CD4-positive, alpha-beta T cell (primary cell): ENCODE measurements around the gene UBE2N. TPM values are rescaled to one million over a fixed set of nuclear protein-coding genes. Genes with fewer than 3 reads are reported as not detected.
A peak's percentile ranks its signal among the peaks of the same experiment; 100 is the strongest.

Experiments
- ATAC-seq: fragments of 200-7000 bp; cut with Tn5 transposase; one replicate; pipeline ENCODE4 v1.10.0; 2022; ENCODE audit warnings: mild to moderate bottlenecking; ENCODE audit not compliant: poor library complexity
- CTCF ChIA-PET: fragments of 350-600 bp; sonication (Branson Sonifier 250); formaldehyde crosslinking; loops from one replicate; lab custom pipeline; 2021; ENCODE audit warnings: antibody characterized with exemption, inconsistent platforms; lab: Charles Lee
- POLR2A ChIA-PET: fragments of 350-600 bp; sonication (Branson Sonifier 250); formaldehyde crosslinking; loops from one replicate; lab custom pipeline; 2021; ENCODE audit warnings: antibody characterized with exemption, inconsistent platforms; lab: Charles Lee
- DNase-seq, 14 experiments: peaks; one replicate each; pipeline ENCODE4 v3.0.0-alpha.2; 2013 to 2020; ENCODE audit warnings: mixed read lengths in 2 of 14
- H3K27ac ChIP-seq, 2 donors: one replicate each; pipeline versions ENCODE4 v1.5.1 to v1.7.0; 2013; ENCODE audit warnings: low read length in 2 of 2, low read depth in 1 of 2, mild to moderate bottlenecking in 1 of 2
- H3K27me3 ChIP-seq, 2 experiments: 1 replicate in 1 of 2; 2 replicates in 1 of 2; pipeline versions ENCODE4 v1.6.1 to v1.7.0; 2013; ENCODE audit warnings: low read length in 2 of 2, control low read depth in 1 of 2, mild to moderate bottlenecking in 1 of 2, moderate library complexity in 1 of 2; ENCODE audit not compliant: insufficient read depth in 2 of 2, control insufficient read depth in 1 of 2
- H3K36me3 ChIP-seq: one replicate; pipeline ENCODE4 v1.6.1; 2013; ENCODE audit warnings: low read length, control low read depth; ENCODE audit not compliant: insufficient read depth
- H3K4me1 ChIP-seq: one replicate; pipeline ENCODE4 v1.6.1; 2013; ENCODE audit warnings: low read length, control low read depth; ENCODE audit not compliant: insufficient read depth
- H3K4me3 ChIP-seq: one replicate; pipeline ENCODE4 v1.5.1; 2013; ENCODE audit warnings: mild to moderate bottlenecking, low read length, moderate library complexity
- H3K9me3 ChIP-seq, 2 experiments: 1 replicate in 1 of 2; 2 replicates in 1 of 2; pipeline versions ENCODE4 v1.6.1 to v1.7.0; 2013; ENCODE audit warnings: low read length in 2 of 2, mild to moderate bottlenecking in 2 of 2, control low read depth in 1 of 2, moderate library complexity in 1 of 2; ENCODE audit not compliant: control insufficient read depth in 1 of 2, insufficient read depth in 1 of 2
- H3K27ac Mint-ChIP-seq: one replicate; pipeline ENCODE4 v1.8.0; 2020; ENCODE audit warnings: mixed read lengths
- H3K27me3 Mint-ChIP-seq: one replicate; pipeline ENCODE4 v1.8.0; 2021; ENCODE audit warnings: mixed read lengths
- H3K36me3 Mint-ChIP-seq: one replicate; pipeline ENCODE4 v1.8.0; 2021; ENCODE audit warnings: low read depth, mixed read lengths
- H3K4me1 Mint-ChIP-seq: one replicate; pipeline ENCODE4 v1.8.0; 2021; ENCODE audit warnings: low read depth, mixed read lengths
- H3K4me3 Mint-ChIP-seq: one replicate; pipeline ENCODE4 v1.8.0; 2020; ENCODE audit warnings: mild to moderate bottlenecking, mixed read lengths
- H3K9me3 Mint-ChIP-seq: one replicate; pipeline ENCODE4 v1.8.0; 2020; ENCODE audit warnings: mixed read lengths
- CTCF ChIP-seq: fragments of 200-600 bp; IDR thresholded peaks from one replicate; pipeline ENCODE4 v1.8.0; 2022; ENCODE audit warnings: antibody characterized with exemption, mild to moderate bottlenecking
- intact Hi-C, 2 experiments: fragments of 100-400 bp; cut with DNase I in 1 of 2; cut with micrococcal nuclease in 1 of 2; formaldehyde crosslinking; loops; one replicate each; pipeline versions ENCODE4 v1.15.1 to v1.9.0; 2023 to 2025; cut with DNase I, micrococcal nuclease
- total RNA-seq, 174 experiments: library from RNA in 2 of 174; stranded (reverse) in 2 of 174; gene quantifications; one replicate each; pipeline ENCODE4 v1.2.3 and lab custom pipeline; 2021 to 2026

Gene UBE2N
- total RNA-seq, 2 experiments from 2014 or later = 89.8 to 101 TPM

- Mint-ChIP-seq H3K27me3 (no peaks in the 10 kb centered on the region), H3K36me3 (no peaks in the 10 kb centered on the region), H3K9me3 (no peaks in the 10 kb centered on the region), H3K4me3 (no peak overlapping the region), H3K27ac (no peak overlapping the region), H3K4me1 (peaks cover 20% of the 10 kb centered on the region)
- CTCF ChIA-PET = no interaction called here
- Histone ChIP-seq H3K27ac (no peak overlapping the region), H3K4me3 (no peak overlapping the region), H3K27me3 (no peaks in the 10 kb centered on the region), H3K36me3 (no peaks in the 10 kb centered on the region), H3K9me3 (no peaks in the 10 kb centered on the region), H3K4me1 (peaks cover 8% of the 10 kb centered on the region)
- DNase-seq (no peak), ATAC-seq (no peak)
- intact Hi-C loops = no loop called here
- POLR2A ChIA-PET = no interaction called here
- TF ChIP-seq CTCF = no peak
Observed at GRCh38 chr12:93366422-93366821, 75.3 kb downstream of the UBE2N start.

- TF ChIP-seq CTCF = no peak
- no peak for ATAC-seq
Observed at GRCh38 chr12:93365616-93366405, 75.9 kb downstream of the UBE2N start.

GRCh38 chr12:93363841-93364297 lies 77.9 kb downstream of the UBE2N start:
- intact Hi-C loops = no loop called here
- Mint-ChIP-seq H3K4me1 (peaks cover 20% of the 10 kb centered on the region), H3K27me3 (no peaks in the 10 kb centered on the region), H3K4me3 (no peak overlapping the region), H3K36me3 (no peaks in the 10 kb centered on the region), H3K27ac (no peak overlapping the region), H3K9me3 (no peaks in the 10 kb centered on the region)
- no peak for TF ChIP-seq CTCF
- Histone ChIP-seq H3K27me3 (no peaks in the 10 kb centered on the region), H3K9me3 (no peaks in the 10 kb centered on the region), H3K4me3 (no peak overlapping the region), H3K36me3 (no peaks in the 10 kb centered on the region), H3K27ac (no peak overlapping the region), H3K4me1 (peaks cover 8% of the 10 kb centered on the region)
- ChIA-PET CTCF (interaction anchor here (0.7 kb wide), 2 partner anchors 17 to 287 kb away, joined by 3 read pairs; no protein-coding TSS in a partner anchor), POLR2A (interaction anchor here (1.2 kb wide), 1 partner anchor 11 kb away, joined by 3 read pairs; no protein-coding TSS in a partner anchor)
- DNase-seq (peak in 1 of 14 experiments; percentile 37), ATAC-seq (peak; percentile 66)

More at GRCh38 chr12:93365616-93366405, 75.9 kb downstream of the UBE2N start:
- Histone ChIP-seq H3K36me3 (no peaks in the 10 kb centered on the region), H3K4me3 (no peak overlapping the region), H3K4me1 (peaks cover 8% of the 10 kb centered on the region), H3K27ac (no peak overlapping the region), H3K9me3 (no peaks in the 10 kb centered on the region), H3K27me3 (no peaks in the 10 kb centered on the region)
- Mint-ChIP-seq H3K4me1 (peaks cover 20% of the 10 kb centered on the region), H3K27me3 (no peaks in the 10 kb centered on the region), H3K9me3 (no peaks in the 10 kb centered on the region), H3K27ac (no peak overlapping the region), H3K36me3 (no peaks in the 10 kb centered on the region), H3K4me3 (no peak overlapping the region)
- CTCF ChIA-PET = no interaction called here
- POLR2A ChIA-PET = no interaction called here
- intact Hi-C loops = no loop called here
- no peak for DNase-seq
